Activated CD4-positive, alpha-beta T cell treated with anti-CD3 and anti-CD28 coated beads, Interleukin-2, Interleukin-6, amounts not matched to agents 100 ng/mL and 50 ng/mL, durations not matched to agents 16 hours and 8 hours (primary cell): Measurements from ENCODE around the gene MLYCD.
"Not testable (repeated sequence)": the region's sequence is repeated elsewhere in the genome, so short reads cannot be mapped to it uniquely, and the experiment has no call there.

ENCODE experiments used
- DNase-seq: peaks from one replicate; pipeline ENCODE4 v3.0.0-alpha.2; 2020

MLYCD gene

GRCh38 chr16:83942074-83942473, 43.2 kb downstream of the MLYCD start:
- DNase-seq, result no peak

- no peak for DNase-seq
These were observed 44.0 kb downstream of the MLYCD start for GRCh38 chr16:83942815-83943515.

GRCh38 chr16:83943516-83944050, 44.7 kb downstream of the MLYCD start:
- no peak for DNase-seq

GRCh38 chr16:83945587-83945986, 46.7 kb downstream of the MLYCD start:
- DNase-seq, result no peak

- no peak for DNase-seq
These were observed 47.4 kb downstream of the MLYCD start for GRCh38 chr16:83946154-83946780.

GRCh38 chr16:83946781-83947566, 48.1 kb downstream of the MLYCD start:
- DNase-seq, result no peak

GRCh38 chr16:83947642-83948234, 48.8 kb downstream of the MLYCD start:
- no peak for DNase-seq

- no peak for DNase-seq
These were observed 50.2 kb downstream of the MLYCD start for GRCh38 chr16:83948914-83949723.

GRCh38 chr16:83949724-83950001, 50.7 kb downstream of the MLYCD start:
- DNase-seq, result no peak

GRCh38 chr16:83950862-83951399, 52.0 kb downstream of the MLYCD start:
- not testable (repeated sequence) for DNase-seq

GRCh38 chr16:83951544-83951943, 52.6 kb downstream of the MLYCD start:
- DNase-seq, result no peak

- DNase-seq, result no peak
These were observed 53.6 kb downstream of the MLYCD start for GRCh38 chr16:83952587-83952939.

GRCh38 chr16:83952940-83953795, 54.3 kb downstream of the MLYCD start, which contains the start of gene OSGIN1:
TSS of gene OSGIN1 (plus strand) at chr16:83953240. CDS start at chr16:83957672, 4,432 bp downstream.
- DNase-seq, result peak; percentile 87

GRCh38 chr16:83953796-83954576, 55.1 kb downstream of the MLYCD start:
- DNase-seq, result peak; percentile 55

- DNase-seq, result no peak
These were observed 55.7 kb downstream of the MLYCD start for GRCh38 chr16:83954577-83955016.

GRCh38 chr16:83955218-83956130, 56.6 kb downstream of the MLYCD start:
- no peak for DNase-seq

GRCh38 chr16:83956336-83957289, 57.7 kb downstream of the MLYCD start:
- DNase-seq, result peak; percentile 86

- no peak for DNase-seq
These were observed 58.5 kb downstream of the MLYCD start for GRCh38 chr16:83957296-83957855.
